Duodenal mucosa (tissue), 2 donors: Measurements from ENCODE around the gene BBS2.

Source experiments
- H3K27ac ChIP-seq: one replicate; pipeline ENCODE4 v1.7.0; 2013; ENCODE audit warnings: low read depth, low read length
- H3K27me3 ChIP-seq, 2 donors: one replicate each; pipeline ENCODE4 v1.7.0; 2013; ENCODE audit warnings: low read length in 2 of 2, control low read depth in 1 of 2; ENCODE audit not compliant: insufficient read depth in 2 of 2, control insufficient read depth in 1 of 2
- H3K36me3 ChIP-seq, 2 donors: one replicate each; pipeline ENCODE4 v1.7.0; 2013; ENCODE audit warnings: low read length in 2 of 2, control low read depth in 1 of 2; ENCODE audit not compliant: insufficient read depth in 2 of 2, control insufficient read depth in 1 of 2
- H3K4me1 ChIP-seq, 2 donors: one replicate each; pipeline ENCODE4 v1.7.0; 2013; ENCODE audit warnings: low read length in 2 of 2, control low read depth in 1 of 2; ENCODE audit not compliant: insufficient read depth in 2 of 2, control insufficient read depth in 1 of 2
- H3K4me3 ChIP-seq, 2 donors: one replicate each; pipeline ENCODE4 v1.7.0; 2013; ENCODE audit warnings: low read length in 2 of 2, low read depth in 1 of 2
- H3K9ac ChIP-seq, 2 donors: one replicate each; pipeline ENCODE4 v1.7.0; 2013; ENCODE audit warnings: low read length in 2 of 2, low read depth in 1 of 2
- H3K9me3 ChIP-seq, 2 donors: one replicate each; pipeline ENCODE4 v1.7.0; 2013; ENCODE audit warnings: low read length in 2 of 2, control low read depth in 1 of 2; ENCODE audit not compliant: control insufficient read depth in 1 of 2

Gene BBS2

GRCh38 chr16:56549744-56550385 lies 30.0 kb upstream of the BBS2 start:
- peaks cover 3 to 17% of the 10 kb centered on the region in 2 donors for H3K4me1 ChIP-seq
- H3K36me3 ChIP-seq: no peaks in the 10 kb centered on the region
- no peak overlapping the region for H3K27ac ChIP-seq
- H3K9me3 ChIP-seq: no peaks in the 10 kb centered on the region
- no peak overlapping the region for H3K9ac ChIP-seq
- no peak overlapping the region for H3K4me3 ChIP-seq
- no peaks in the 10 kb centered on the region for H3K27me3 ChIP-seq

GRCh38 chr16:56549161-56549560 lies 29.3 kb upstream of the BBS2 start:
- no peak overlapping the region for H3K4me3 ChIP-seq
- peaks cover 3 to 17% of the 10 kb centered on the region in 2 donors for H3K4me1 ChIP-seq
- H3K9me3 ChIP-seq: no peaks in the 10 kb centered on the region
- no peaks in the 10 kb centered on the region for H3K36me3 ChIP-seq
- H3K27ac ChIP-seq: no peak overlapping the region
- no peaks in the 10 kb centered on the region for H3K27me3 ChIP-seq
- H3K9ac ChIP-seq: no peak overlapping the region

- no peak overlapping the region for H3K4me3 ChIP-seq
- peaks cover 3 to 17% of the 10 kb centered on the region in 2 donors for H3K4me1 ChIP-seq
These were observed 28.2 kb upstream of the BBS2 start for GRCh38 chr16:56547949-56548567.

GRCh38 chr16:56547120-56547948 lies 27.5 kb upstream of the BBS2 start:
- H3K27ac ChIP-seq: no peak overlapping the region

More at GRCh38 chr16:56547949-56548567, 28.2 kb upstream of the BBS2 start:
- H3K27me3 ChIP-seq: no peaks in the 10 kb centered on the region
- H3K9ac ChIP-seq: no peak overlapping the region
- H3K27ac ChIP-seq: no peak overlapping the region
- no peaks in the 10 kb centered on the region for H3K36me3 ChIP-seq
- no peaks in the 10 kb centered on the region for H3K9me3 ChIP-seq

GRCh38 chr16:56542039-56542438 lies 22.2 kb upstream of the BBS2 start:
- Histone ChIP-seq H3K27ac (no peak overlapping the region), H3K9ac (no peak overlapping the region), H3K4me3 (no peak overlapping the region), H3K4me1 (no peaks in the 10 kb centered on the region), H3K27me3 (no peaks in the 10 kb centered on the region), H3K9me3 (no peaks in the 10 kb centered on the region), H3K36me3 (no peaks in the 10 kb centered on the region)

More at GRCh38 chr16:56547120-56547948, 27.5 kb upstream of the BBS2 start:
- Histone ChIP-seq H3K36me3 (no peaks in the 10 kb centered on the region), H3K27me3 (no peaks in the 10 kb centered on the region), H3K4me1 (peaks cover 3 to 17% of the 10 kb centered on the region in 2 donors), H3K9ac (no peak overlapping the region), H3K4me3 (no peak overlapping the region), H3K9me3 (no peaks in the 10 kb centered on the region)

GRCh38 chr16:56539656-56540055 lies 19.8 kb upstream of the BBS2 start:
- no peaks in the 10 kb centered on the region for H3K4me1 ChIP-seq
- H3K36me3 ChIP-seq: no peaks in the 10 kb centered on the region
- H3K27ac ChIP-seq: no peak overlapping the region
- no peak overlapping the region for H3K9ac ChIP-seq
- H3K4me3 ChIP-seq: no peak overlapping the region
- H3K9me3 ChIP-seq: no peaks in the 10 kb centered on the region
- no peaks in the 10 kb centered on the region for H3K27me3 ChIP-seq

- H3K27me3 ChIP-seq: no peaks in the 10 kb centered on the region
- no peaks in the 10 kb centered on the region for H3K36me3 ChIP-seq
These were observed 18.5 kb upstream of the BBS2 start for GRCh38 chr16:56538331-56538730.

GRCh38 chr16:56534847-56535383 lies 15.1 kb upstream of the BBS2 start:
- no peak overlapping the region for H3K4me3 ChIP-seq
- no peaks in the 10 kb centered on the region for H3K4me1 ChIP-seq
- no peaks in the 10 kb centered on the region for H3K36me3 ChIP-seq
- H3K27me3 ChIP-seq: no peaks in the 10 kb centered on the region
- H3K27ac ChIP-seq: no peak overlapping the region
- H3K9ac ChIP-seq: no peak overlapping the region
- no peaks in the 10 kb centered on the region for H3K9me3 ChIP-seq

More at GRCh38 chr16:56538331-56538730, 18.5 kb upstream of the BBS2 start:
- no peak overlapping the region for H3K27ac ChIP-seq
- H3K9ac ChIP-seq: no peak overlapping the region
- H3K4me3 ChIP-seq: no peak overlapping the region
- H3K4me1 ChIP-seq: no peaks in the 10 kb centered on the region
- no peaks in the 10 kb centered on the region for H3K9me3 ChIP-seq

- Histone ChIP-seq H3K4me3 (no peak overlapping the region), H3K4me1 (no peaks in the 10 kb centered on the region), H3K27me3 (no peaks in the 10 kb centered on the region), H3K9ac (no peak overlapping the region), H3K9me3 (no peaks in the 10 kb centered on the region), H3K27ac (no peak overlapping the region), H3K36me3 (no peaks in the 10 kb centered on the region)
These were observed 12.9 kb upstream of the BBS2 start for GRCh38 chr16:56532714-56533113.

GRCh38 chr16:56530872-56531271 lies 11.0 kb upstream of the BBS2 start:
- H3K9me3 ChIP-seq: no peaks in the 10 kb centered on the region
- H3K27ac ChIP-seq: no peak overlapping the region
- H3K4me3 ChIP-seq: no peak overlapping the region
- no peaks in the 10 kb centered on the region for H3K4me1 ChIP-seq
- no peak overlapping the region for H3K9ac ChIP-seq
- no peaks in the 10 kb centered on the region for H3K36me3 ChIP-seq
- no peaks in the 10 kb centered on the region for H3K27me3 ChIP-seq
